CD14-positive monocyte (primary cell): ENCODE data around the gene RARRES2. TPM values are rescaled to one million over a fixed set of nuclear protein-coding genes. Genes with fewer than 3 reads are reported as not detected.
A peak's percentile ranks its signal among the peaks of the same experiment; 100 is the strongest.

ENCODE experiments used
- DNase-seq, 3 donors: peaks; one replicate each; pipeline ENCODE4 v3.0.0-alpha.2; 2011 to 2022
- H2AFZ ChIP-seq: 2 replicates; pipeline ENCODE4 v1.6.0; 2012; ENCODE audit warnings: mild to moderate bottlenecking, low read depth, low read length, inconsistent platforms; ENCODE audit not compliant: insufficient read depth, poor library complexity, severe bottlenecking
- H3K27ac ChIP-seq, 2 donors: 1 replicate in 1 of 2; 2 replicates in 1 of 2; pipeline ENCODE4 v1.5.1; 2012 to 2013; ENCODE audit warnings: low read length in 2 of 2, control low read depth in 1 of 2, inconsistent platforms in 1 of 2, low read depth in 1 of 2, mild to moderate bottlenecking in 1 of 2
- H3K27me3 ChIP-seq, 2 donors: one replicate each; pipeline versions ENCODE4 v1.6.0 to v1.6.1; 2011 to 2013; ENCODE audit warnings: low read length in 2 of 2; ENCODE audit not compliant: control insufficient read depth in 2 of 2, insufficient read depth in 2 of 2
- H3K36me3 ChIP-seq, 2 donors: replicated peaks in 1 of 2; 1 replicate in 1 of 2; 2 replicates in 1 of 2; pipeline versions ENCODE4 v1.5.1 to v1.6.1; 2012 to 2013; ENCODE audit warnings: low read length in 2 of 2, control low read depth in 1 of 2, inconsistent platforms in 1 of 2, mild to moderate bottlenecking in 1 of 2; ENCODE audit not compliant: insufficient read depth in 2 of 2, control insufficient read depth in 1 of 2
- H3K4me1 ChIP-seq, 2 donors: 1 replicate in 1 of 2; 2 replicates in 1 of 2; pipeline versions ENCODE4 v1.5.1 to v1.6.1; 2012 to 2013; ENCODE audit warnings: low read length in 2 of 2, control low read depth in 1 of 2, inconsistent platforms in 1 of 2, mild to moderate bottlenecking in 1 of 2, moderate library complexity in 1 of 2; ENCODE audit not compliant: insufficient read depth in 2 of 2, control insufficient read depth in 1 of 2
- H3K4me2 ChIP-seq: replicated peaks from 2 replicates; pipeline ENCODE3; 2012; ENCODE audit warnings: low read length, moderate library complexity, mild to moderate bottlenecking; ENCODE audit not compliant: poor library complexity, severe bottlenecking; ENCODE audit errors: extremely low read depth
- H3K4me3 ChIP-seq, 3 experiments: fragments of 200-600 bp in 1 of 3; sonication (generic) in 1 of 3; replicated peaks in 1 of 3; 1 replicate in 2 of 3; 2 replicates in 1 of 3; pipeline ENCODE4 v1.5.1; 2011 to 2013; ENCODE audit warnings: low read length in 3 of 3, mild to moderate bottlenecking in 3 of 3, control low read depth in 2 of 3, low read depth in 2 of 3, inconsistent platforms in 1 of 3, moderate library complexity in 1 of 3
- H3K79me2 ChIP-seq: 2 replicates; pipeline ENCODE4 v1.6.0; 2012; ENCODE audit warnings: mild to moderate bottlenecking, control low read depth, inconsistent platforms, low read length, moderate library complexity; ENCODE audit not compliant: insufficient read depth
- H3K9ac ChIP-seq: 2 replicates; pipeline ENCODE4 v1.6.0; 2017; ENCODE audit warnings: low read length, mild to moderate bottlenecking; ENCODE audit not compliant: insufficient read depth, poor library complexity, severe bottlenecking
- H3K9me3 ChIP-seq, 2 donors: replicated peaks in 1 of 2; 1 replicate in 1 of 2; 2 replicates in 1 of 2; pipeline versions ENCODE4 v1.5.1 to v1.6.1; 2012 to 2013; ENCODE audit warnings: low read length in 2 of 2, control low read depth in 1 of 2; ENCODE audit not compliant: control insufficient read depth in 1 of 2, insufficient read depth in 1 of 2
- H4K20me1 ChIP-seq: 2 replicates; pipeline ENCODE4 v1.6.0; 2012; ENCODE audit warnings: mild to moderate bottlenecking, low read length, control low read depth, moderate library complexity; ENCODE audit not compliant: insufficient read depth
- H3K27ac Mint-ChIP-seq, 7 donors: one replicate each; pipeline ENCODE4 v1.8.0; 2020; ENCODE audit warnings: mild to moderate bottlenecking in 7 of 7, mixed read lengths in 7 of 7, moderate library complexity in 6 of 7, inconsistent platforms in 2 of 7
- H3K27me3 Mint-ChIP-seq, 3 donors: one replicate each; pipeline ENCODE4 v1.8.0; 2021 to 2022; ENCODE audit warnings: low read depth in 3 of 3, mild to moderate bottlenecking in 3 of 3, mixed read lengths in 3 of 3, moderate library complexity in 3 of 3, inconsistent platforms in 1 of 3
- H3K36me3 Mint-ChIP-seq, 2 donors: one replicate each; pipeline ENCODE4 v1.8.0; 2020; ENCODE audit warnings: mixed read lengths in 2 of 2, inconsistent platforms in 1 of 2, mild to moderate bottlenecking in 1 of 2
- H3K4me1 Mint-ChIP-seq: one replicate; pipeline ENCODE4 v1.8.0; 2020; ENCODE audit warnings: mild to moderate bottlenecking, mixed read lengths
- H3K4me3 Mint-ChIP-seq, 2 donors: one replicate each; pipeline ENCODE4 v1.8.0; 2020; ENCODE audit warnings: mild to moderate bottlenecking in 2 of 2, mixed read lengths in 2 of 2, moderate library complexity in 1 of 2
- H3K9me3 Mint-ChIP-seq, 7 donors: one replicate each; pipeline ENCODE4 v1.8.0; 2020 to 2022; ENCODE audit warnings: mixed read lengths in 7 of 7, mild to moderate bottlenecking in 6 of 7, moderate library complexity in 6 of 7, inconsistent platforms in 2 of 7
- WGBS: methylation state at CpG from one replicate; pipeline ENCODE4 v1.1.5; 2013; ENCODE audit warnings: missing lambda C conversion rate; ENCODE audit not compliant: insufficient coverage; 5-methylcytosine and 5-hydroxymethylcytosine counted together
- intact Hi-C, 2 donors: fragments of 100-400 bp; cut with micrococcal nuclease; formaldehyde crosslinking; loops; one replicate each; pipeline versions ENCODE4 v1.15.0 to v1.15.1; 2023
- polyA plus RNA-seq, 3 donors: library from polyadenylated mRNA; depleted of rRNA in 1 of 3; unstranded in 2 of 3; stranded (reverse) in 1 of 3; fragments of 300-500 nt in 2 of 3; fragments of >200 nt in 1 of 3; fragmentation: Illumina TruSeq in 2 of 3; gene quantifications; 1 replicate in 2 of 3; 2 replicates in 1 of 3; pipeline ENCODE4 v1.2.3, GENCODE V29; 2012 to 2021
- TF ChIP-seq, protein P1 (sequence below): fragments of 200-600 bp; IDR thresholded peaks from one replicate; pipeline ENCODE4 v1.8.0; 2022; ENCODE audit warnings: antibody characterized with exemption, mild to moderate bottlenecking

The RARRES2 gene
- polyA plus RNA-seq, 3 donors: not detected

DNA sequence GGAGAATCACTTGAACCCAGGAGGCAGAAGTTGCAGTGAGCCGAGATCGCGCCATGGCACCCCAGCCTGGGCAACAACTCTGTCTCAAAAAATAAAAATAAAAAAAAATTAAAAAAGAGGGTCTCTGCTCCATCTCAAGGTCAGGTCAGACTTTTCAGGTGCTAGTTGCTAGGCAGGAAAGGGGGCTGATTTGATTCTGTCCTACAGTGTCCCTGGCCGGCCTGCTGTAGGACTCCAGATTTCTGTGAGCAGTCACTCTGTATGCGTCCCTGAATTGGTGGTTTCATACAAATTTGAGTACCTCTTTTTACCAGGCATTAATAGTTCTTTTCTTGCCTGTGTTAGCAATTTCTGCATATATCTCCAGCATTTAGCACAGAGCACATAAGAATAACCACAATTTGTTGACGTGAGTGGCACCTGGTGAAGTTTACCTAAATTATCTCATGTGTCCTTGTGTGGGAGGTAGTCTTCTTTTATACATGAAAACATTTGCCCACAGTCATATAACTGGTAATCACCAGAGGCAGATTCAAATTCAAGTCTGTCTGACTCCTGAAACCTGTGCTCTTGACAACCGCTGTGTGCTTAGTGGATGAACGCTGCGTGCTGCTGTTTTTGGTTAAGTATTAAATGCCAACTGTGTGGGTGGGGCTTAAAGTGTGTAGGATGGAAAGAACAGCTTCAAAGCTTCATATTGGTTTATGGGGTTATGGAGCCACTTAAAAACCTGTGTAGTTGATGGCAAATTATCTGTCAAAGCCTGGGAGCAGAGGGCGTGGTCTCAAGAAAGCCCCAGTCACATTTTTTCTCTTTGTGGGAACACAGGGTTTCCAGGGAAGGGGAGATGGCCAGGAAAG lies 34.5 kb upstream of the RARRES2 start:
- H3K9ac ChIP-seq: no peak overlapping the region
- TF ChIP-seq, protein P1, sequence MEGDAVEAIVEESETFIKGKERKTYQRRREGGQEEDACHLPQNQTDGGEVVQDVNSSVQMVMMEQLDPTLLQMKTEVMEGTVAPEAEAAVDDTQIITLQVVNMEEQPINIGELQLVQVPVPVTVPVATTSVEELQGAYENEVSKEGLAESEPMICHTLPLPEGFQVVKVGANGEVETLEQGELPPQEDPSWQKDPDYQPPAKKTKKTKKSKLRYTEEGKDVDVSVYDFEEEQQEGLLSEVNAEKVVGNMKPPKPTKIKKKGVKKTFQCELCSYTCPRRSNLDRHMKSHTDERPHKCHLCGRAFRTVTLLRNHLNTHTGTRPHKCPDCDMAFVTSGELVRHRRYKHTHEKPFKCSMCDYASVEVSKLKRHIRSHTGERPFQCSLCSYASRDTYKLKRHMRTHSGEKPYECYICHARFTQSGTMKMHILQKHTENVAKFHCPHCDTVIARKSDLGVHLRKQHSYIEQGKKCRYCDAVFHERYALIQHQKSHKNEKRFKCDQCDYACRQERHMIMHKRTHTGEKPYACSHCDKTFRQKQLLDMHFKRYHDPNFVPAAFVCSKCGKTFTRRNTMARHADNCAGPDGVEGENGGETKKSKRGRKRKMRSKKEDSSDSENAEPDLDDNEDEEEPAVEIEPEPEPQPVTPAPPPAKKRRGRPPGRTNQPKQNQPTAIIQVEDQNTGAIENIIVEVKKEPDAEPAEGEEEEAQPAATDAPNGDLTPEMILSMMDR: no peak
- H3K4me3 ChIP-seq: no peak overlapping the region
- no peak overlapping the region for H2AFZ ChIP-seq
- peaks cover 28 to 38% of the 10 kb centered on the region in 2 donors for H3K36me3 ChIP-seq
- 100% methylated on average over 2 of the region's 10 CpGs for WGBS
- peak overlapping the region in 1 of 2 donors; percentile 24 for H3K4me3 Mint-ChIP-seq
- no peaks in the 10 kb centered on the region for H3K27me3 Mint-ChIP-seq
- peaks cover 41% of the 10 kb centered on the region for H3K4me1 Mint-ChIP-seq
- H3K27ac Mint-ChIP-seq: peak overlapping the region in 3 of 7 donors; percentile 16 to 69 (median 38)
- no peaks in the 10 kb centered on the region for H3K9me3 ChIP-seq
- H3K9me3 Mint-ChIP-seq: no peaks in the 10 kb centered on the region
- H3K36me3 Mint-ChIP-seq: peaks cover 24 to 50% of the 10 kb centered on the region in 2 donors
- peaks cover 50% of the 10 kb centered on the region for H3K79me2 ChIP-seq
- no peaks in the 10 kb centered on the region for H3K27me3 ChIP-seq
- peak overlapping the region in 1 of 2 donors; percentile 17 for H3K27ac ChIP-seq
- peaks cover 42% of the 10 kb centered on the region for H4K20me1 ChIP-seq
- no peak for DNase-seq
- H3K4me1 ChIP-seq: peaks cover 30 to 32% of the 10 kb centered on the region in 2 donors
- no peak overlapping the region for H3K4me2 ChIP-seq
- intact Hi-C loops: loop anchor here in 1 of 2 donors (10.0 kb wide), 1 partner anchor 709 kb away; the partner anchor contains the start of genes AGAP3, FASTK and TMUB1

DNA sequence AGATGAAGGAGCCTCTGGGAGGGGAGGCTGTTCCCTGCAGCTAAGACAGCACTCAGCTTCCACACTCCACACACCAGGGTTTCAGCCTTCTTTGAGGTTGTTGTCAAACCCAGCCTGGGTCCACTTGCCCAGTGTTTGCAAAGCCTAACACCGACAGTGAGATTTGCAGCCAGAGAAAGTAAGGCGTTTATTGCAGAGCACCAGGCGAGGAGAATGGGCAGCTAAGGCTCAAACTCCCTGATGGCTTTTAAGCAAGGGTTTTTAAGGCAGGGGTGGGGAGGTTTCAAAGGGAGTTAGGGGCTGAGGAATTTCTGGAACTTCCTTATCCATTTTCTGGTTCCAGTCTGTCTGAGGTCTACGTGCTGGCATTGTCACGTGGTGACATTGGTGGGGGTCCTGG lies 33.0 kb upstream of the RARRES2 start:
- Histone ChIP-seq H3K4me2 (no peak overlapping the region), H3K27ac (no peak overlapping the region), H3K9me3 (no peaks in the 10 kb centered on the region), H3K4me1 (peaks cover 28 to 32% of the 10 kb centered on the region in 2 donors), H4K20me1 (peaks cover 53% of the 10 kb centered on the region), H3K4me3 (no peak overlapping the region), H3K9ac (no peak overlapping the region), H3K36me3 (peaks cover 33 to 44% of the 10 kb centered on the region in 2 donors), H2AFZ (no peak overlapping the region), H3K79me2 (peaks cover 50% of the 10 kb centered on the region), H3K27me3 (no peaks in the 10 kb centered on the region)
- H3K36me3 Mint-ChIP-seq: peaks cover 26 to 54% of the 10 kb centered on the region in 2 donors
- WGBS: 94% methylated on average over 3 of the region's 5 CpGs
- DNase-seq: no peak
- no peaks in the 10 kb centered on the region for H3K27me3 Mint-ChIP-seq
- H3K9me3 Mint-ChIP-seq: peaks cover 0 to 2% (median 0%) of the 10 kb centered on the region in 7 donors
- H3K4me1 Mint-ChIP-seq: peaks cover 40% of the 10 kb centered on the region
- peak overlapping the region in 2 of 7 donors; percentile 46 to 65 for H3K27ac Mint-ChIP-seq
- intact Hi-C loops: loop anchor here in 1 of 2 donors (10.0 kb wide), 1 partner anchor 710 kb away; the partner anchor contains the start of genes AGAP3, FASTK and TMUB1
- no peak overlapping the region for H3K4me3 Mint-ChIP-seq
- TF ChIP-seq, protein P1: no peak
